Measurements from ENCODE around the gene DOK1.

DOK1 gene

DNA sequence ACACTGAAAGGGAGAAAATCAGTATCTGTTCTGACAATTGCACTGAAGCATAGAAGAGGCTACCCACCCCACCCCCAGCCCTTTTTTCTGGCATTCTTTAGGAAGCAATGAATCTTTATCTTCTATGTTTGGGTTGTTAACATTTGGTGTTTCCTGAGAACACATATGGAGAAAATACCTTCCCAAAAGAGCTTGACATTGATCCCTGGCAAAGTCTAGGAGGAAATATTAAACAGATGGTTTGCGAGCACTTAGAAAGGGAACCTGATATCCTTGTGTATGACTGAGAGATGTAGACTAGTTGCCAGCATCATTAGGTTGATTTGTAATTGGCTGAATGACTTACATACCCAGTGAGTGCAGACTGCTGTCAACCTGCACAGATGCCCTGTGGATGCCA lies 42.9 kb downstream of the DOK1 start:
- no peaks in the 10 kb centered on the region for H3F3A ChIP-seq (ENCODE audit: control insufficient read depth, insufficient read depth)
- no peaks in the 10 kb centered on the region for H3K79me2 ChIP-seq (ENCODE audit: control insufficient read depth, low read length)
- H3K4me2 ChIP-seq (ENCODE audit: low read length) = no peak overlapping the region
- no peaks in the 10 kb centered on the region for H3K9me3 ChIP-seq (ENCODE audit: control insufficient read depth, insufficient read depth, low read length)
- H3K9me2 ChIP-seq (replicated peaks; ENCODE audit: control insufficient read depth, low read length) = no peaks in the 10 kb centered on the region
- no peak overlapping the region for H3K4me3 ChIP-seq (ENCODE audit: low read length)
- H3K4me1 ChIP-seq (ENCODE audit: control insufficient read depth, low read length) = peaks cover 3% of the 10 kb centered on the region; the same call in 1 of the 2 replicates
- H3K36me3 ChIP-seq (ENCODE audit: control insufficient read depth, low read length) = no peaks in the 10 kb centered on the region
- H4K20me1 ChIP-seq (ENCODE audit: control insufficient read depth, insufficient read depth, low read depth, low read length) = no peaks in the 10 kb centered on the region
- peaks cover 29% of the 10 kb centered on the region for H3K27me3 ChIP-seq (ENCODE audit: control insufficient read depth, low read length)
- no peak overlapping the region for H3K27ac ChIP-seq (ENCODE audit: low read depth, low read length)
- TF ChIP-seq EZH2phosphoT487 (IDR thresholded peaks at IDR 0.05; ENCODE audit: borderline replicate concordance, low read length) = no peak
- TF ChIP-seq, protein P1, sequence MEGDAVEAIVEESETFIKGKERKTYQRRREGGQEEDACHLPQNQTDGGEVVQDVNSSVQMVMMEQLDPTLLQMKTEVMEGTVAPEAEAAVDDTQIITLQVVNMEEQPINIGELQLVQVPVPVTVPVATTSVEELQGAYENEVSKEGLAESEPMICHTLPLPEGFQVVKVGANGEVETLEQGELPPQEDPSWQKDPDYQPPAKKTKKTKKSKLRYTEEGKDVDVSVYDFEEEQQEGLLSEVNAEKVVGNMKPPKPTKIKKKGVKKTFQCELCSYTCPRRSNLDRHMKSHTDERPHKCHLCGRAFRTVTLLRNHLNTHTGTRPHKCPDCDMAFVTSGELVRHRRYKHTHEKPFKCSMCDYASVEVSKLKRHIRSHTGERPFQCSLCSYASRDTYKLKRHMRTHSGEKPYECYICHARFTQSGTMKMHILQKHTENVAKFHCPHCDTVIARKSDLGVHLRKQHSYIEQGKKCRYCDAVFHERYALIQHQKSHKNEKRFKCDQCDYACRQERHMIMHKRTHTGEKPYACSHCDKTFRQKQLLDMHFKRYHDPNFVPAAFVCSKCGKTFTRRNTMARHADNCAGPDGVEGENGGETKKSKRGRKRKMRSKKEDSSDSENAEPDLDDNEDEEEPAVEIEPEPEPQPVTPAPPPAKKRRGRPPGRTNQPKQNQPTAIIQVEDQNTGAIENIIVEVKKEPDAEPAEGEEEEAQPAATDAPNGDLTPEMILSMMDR (IDR thresholded peaks at IDR 0.05; ENCODE audit: low read depth, low read length, poor library complexity, severe bottlenecking) = no peak

DNA sequence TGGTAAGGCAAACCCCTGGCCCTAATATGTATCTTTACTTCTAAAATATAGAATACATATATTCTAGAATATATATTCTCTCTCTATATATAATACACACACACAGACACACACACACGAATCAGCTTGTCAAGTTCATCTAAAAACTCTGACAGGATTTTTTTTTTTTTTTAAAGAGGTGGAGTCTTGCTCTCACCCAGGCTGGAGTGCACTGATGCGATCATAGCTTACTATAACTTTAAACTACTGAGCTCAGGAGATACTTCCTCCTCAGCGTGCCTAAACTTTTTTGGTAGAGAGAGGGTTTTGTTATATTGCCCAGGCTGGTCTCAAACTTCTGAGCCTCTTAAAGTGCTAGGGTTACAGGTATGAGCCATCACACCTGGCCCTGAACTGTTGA lies 45.2 kb downstream of the DOK1 start:
- Histone ChIP-seq H3K9me3 (ENCODE audit: control insufficient read depth, insufficient read depth, low read length) (no peaks in the 10 kb centered on the region), H3K9me2 (replicated peaks; ENCODE audit: control insufficient read depth, low read length) (no peaks in the 10 kb centered on the region), H4K20me1 (ENCODE audit: control insufficient read depth, insufficient read depth, low read depth, low read length) (no peaks in the 10 kb centered on the region), H3K36me3 (ENCODE audit: control insufficient read depth, low read length) (no peaks in the 10 kb centered on the region), H3K4me2 (ENCODE audit: low read length) (no peak overlapping the region), H3K27me3 (ENCODE audit: control insufficient read depth, low read length) (peaks cover 33% of the 10 kb centered on the region), H3F3A (ENCODE audit: control insufficient read depth, insufficient read depth) (no peaks in the 10 kb centered on the region), H3K4me1 (ENCODE audit: control insufficient read depth, low read length) (peaks cover 3% of the 10 kb centered on the region; the same call in 1 of the 2 replicates), H3K4me3 (ENCODE audit: low read length) (no peak overlapping the region), H3K79me2 (ENCODE audit: control insufficient read depth, low read length) (no peaks in the 10 kb centered on the region), H3K27ac (ENCODE audit: low read depth, low read length) (no peak overlapping the region)
- no peak for TF ChIP-seq EZH2phosphoT487 (IDR thresholded peaks at IDR 0.05; ENCODE audit: borderline replicate concordance, low read length)
- TF ChIP-seq, protein P1 (IDR thresholded peaks at IDR 0.05; ENCODE audit: low read depth, low read length, poor library complexity, severe bottlenecking) = no peak

DNA sequence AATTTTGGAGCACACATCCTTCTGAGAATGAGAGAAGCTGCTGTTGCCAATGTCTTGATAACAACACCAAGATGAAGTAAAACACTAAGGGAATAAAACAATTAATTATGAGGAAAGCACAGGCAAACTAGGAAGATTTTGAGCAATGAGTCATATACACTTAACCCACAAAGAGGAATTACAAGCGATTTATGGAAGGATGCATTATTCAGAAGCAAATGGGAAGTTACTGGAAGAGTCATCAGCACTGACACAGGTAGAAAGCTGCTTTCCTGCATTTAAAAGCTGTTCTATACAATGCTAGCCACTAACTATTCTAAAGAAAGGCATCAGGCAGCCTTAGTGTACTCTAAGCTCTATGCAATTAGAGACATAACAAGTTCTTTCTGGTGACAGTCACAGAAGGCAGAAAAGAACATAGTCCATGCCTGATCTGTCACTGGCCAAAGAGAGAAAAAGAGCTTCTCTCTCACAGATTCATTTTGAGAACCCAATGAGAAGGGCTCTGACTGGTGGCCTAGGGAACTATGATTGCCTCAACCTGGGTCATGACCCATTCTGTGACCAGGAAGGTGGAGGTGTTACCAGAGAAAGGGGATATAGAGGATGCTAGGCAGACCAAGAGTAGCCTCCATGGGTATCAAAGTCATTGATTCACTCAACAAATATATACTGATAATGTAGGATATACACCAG lies 48.2 kb downstream of the DOK1 start:
- no peaks in the 10 kb centered on the region for H3K36me3 ChIP-seq (ENCODE audit: control insufficient read depth, low read length)
- H4K20me1 ChIP-seq (ENCODE audit: control insufficient read depth, insufficient read depth, low read depth, low read length) = no peaks in the 10 kb centered on the region
- TF ChIP-seq, protein P1 (IDR thresholded peaks at IDR 0.05; ENCODE audit: low read depth, low read length, poor library complexity, severe bottlenecking) = no peak
- TF ChIP-seq EZH2phosphoT487 (IDR thresholded peaks at IDR 0.05; ENCODE audit: borderline replicate concordance, low read length) = no peak
- H3K4me1 ChIP-seq (ENCODE audit: control insufficient read depth, low read length) = peaks cover 3% of the 10 kb centered on the region; the same call in 1 of the 2 replicates
- no peaks in the 10 kb centered on the region for H3K79me2 ChIP-seq (ENCODE audit: control insufficient read depth, low read length)
- H3F3A ChIP-seq (ENCODE audit: control insufficient read depth, insufficient read depth) = no peaks in the 10 kb centered on the region
- H3K4me2 ChIP-seq (ENCODE audit: low read length) = no peak overlapping the region
- H3K9me3 ChIP-seq (ENCODE audit: control insufficient read depth, insufficient read depth, low read length) = no peaks in the 10 kb centered on the region
- H3K27me3 ChIP-seq (ENCODE audit: control insufficient read depth, low read length) = peaks cover 36% of the 10 kb centered on the region
- H3K4me3 ChIP-seq (ENCODE audit: low read length) = no peak overlapping the region
- H3K9me2 ChIP-seq (replicated peaks; ENCODE audit: control insufficient read depth, low read length) = no peaks in the 10 kb centered on the region
- no peak overlapping the region for H3K27ac ChIP-seq (ENCODE audit: low read depth, low read length)
